ENCODE data around the gene SPRTN.

SPRTN gene

DNA sequence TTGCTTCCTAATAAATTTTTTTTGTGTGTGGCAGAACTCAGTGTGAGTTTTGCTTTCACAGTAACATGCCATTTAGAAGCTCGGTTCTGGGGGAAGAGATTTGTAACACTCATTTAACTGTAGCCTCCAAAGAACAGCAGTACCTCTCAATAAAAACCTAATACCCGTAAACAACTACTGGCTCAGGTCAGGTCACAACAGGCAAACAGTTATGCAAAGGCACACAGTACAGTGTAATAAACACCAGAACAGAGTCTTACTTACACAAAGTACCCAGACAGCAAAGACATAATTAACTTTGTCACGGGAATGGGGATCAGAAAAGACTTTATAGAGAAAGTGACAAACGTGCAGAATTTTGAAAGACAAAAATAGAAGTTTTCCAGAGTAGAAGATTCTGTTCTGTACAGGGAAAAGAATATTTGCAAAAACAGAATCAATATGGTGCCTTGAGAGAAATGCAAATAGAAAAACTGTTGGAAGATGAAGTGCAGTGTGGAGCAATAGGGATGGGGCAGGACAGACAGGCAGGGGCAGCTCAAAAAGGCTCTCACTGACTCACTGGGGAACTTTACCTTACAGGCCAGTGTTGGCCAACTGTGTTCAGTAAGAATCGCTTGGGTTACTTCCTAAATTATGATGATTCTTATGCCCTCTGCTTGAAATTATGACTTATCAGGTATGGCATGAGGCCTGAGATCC, 45.2 kb downstream of the SPRTN start:
- no peak for DNase-seq

DNA sequence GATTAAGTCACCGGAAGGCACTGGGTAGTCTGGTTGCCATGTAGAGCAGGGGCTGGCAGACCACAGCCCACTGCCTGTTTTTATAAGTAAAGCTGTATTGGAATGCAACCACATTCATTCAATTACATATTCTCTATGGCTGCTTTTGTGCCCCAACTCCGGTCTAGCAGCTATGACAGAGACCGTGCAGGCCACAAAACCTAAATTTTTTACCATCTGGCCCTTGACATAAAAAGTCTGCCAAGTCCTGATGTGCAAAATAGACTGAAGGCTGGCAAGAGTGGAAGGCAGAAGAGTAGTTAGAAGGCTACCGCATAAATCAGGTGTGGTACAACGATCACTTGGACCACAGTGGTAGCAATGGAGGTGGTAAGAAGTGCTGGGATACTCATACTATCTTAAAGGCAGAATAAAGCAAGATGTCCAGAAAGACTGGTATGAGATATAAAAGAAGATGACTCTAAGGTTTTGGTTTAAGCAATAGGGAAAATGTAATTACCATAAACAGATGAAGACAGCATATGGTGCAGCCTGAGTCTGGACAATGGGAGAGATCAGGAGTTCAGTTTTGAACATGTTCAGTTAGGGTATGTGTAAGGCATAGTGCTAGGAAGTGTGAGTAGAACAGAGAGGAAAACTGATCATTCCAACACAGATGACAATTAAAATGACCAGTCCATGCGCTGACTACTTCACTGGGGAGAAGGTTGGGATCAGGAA, 46.8 kb downstream of the SPRTN start:
- DNase-seq, result no peak

DNA sequence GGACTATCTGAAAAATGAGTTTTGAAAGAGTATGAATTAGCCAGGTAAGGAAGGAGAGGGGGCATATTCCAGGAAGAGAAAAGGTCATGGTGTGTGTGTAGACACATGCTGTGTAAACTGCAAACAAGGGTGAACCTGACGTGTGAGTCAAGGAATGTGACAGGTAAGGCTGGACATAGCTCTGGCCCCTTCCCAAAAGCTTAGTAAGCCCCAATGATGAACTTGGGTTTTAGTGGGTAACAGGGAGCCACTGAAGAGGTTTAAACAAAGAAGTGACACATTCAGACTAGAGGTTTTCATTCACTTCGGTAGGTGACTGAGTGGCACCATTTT, 47.3 kb downstream of the SPRTN start:
- DNase-seq, result no peak

DNA sequence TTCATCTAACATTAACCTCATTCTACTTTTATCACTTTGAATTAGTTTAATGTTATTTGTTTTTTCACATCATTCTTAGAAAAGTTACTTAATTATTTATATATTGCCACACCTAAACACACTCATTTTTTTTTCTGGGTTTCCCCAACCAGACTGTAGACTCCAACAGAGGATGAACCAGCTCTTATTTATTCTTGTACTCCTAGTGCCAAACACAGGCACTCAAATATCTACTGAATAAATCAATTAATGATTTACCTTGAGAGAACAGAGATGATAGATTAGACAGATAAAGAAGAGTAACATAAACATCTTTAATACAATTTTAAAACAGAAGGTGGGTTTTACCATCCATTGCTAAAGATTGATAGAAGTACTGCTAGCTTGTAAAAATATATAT, 48.4 kb downstream of the SPRTN start:
- DNase-seq, result no peak

DNA sequence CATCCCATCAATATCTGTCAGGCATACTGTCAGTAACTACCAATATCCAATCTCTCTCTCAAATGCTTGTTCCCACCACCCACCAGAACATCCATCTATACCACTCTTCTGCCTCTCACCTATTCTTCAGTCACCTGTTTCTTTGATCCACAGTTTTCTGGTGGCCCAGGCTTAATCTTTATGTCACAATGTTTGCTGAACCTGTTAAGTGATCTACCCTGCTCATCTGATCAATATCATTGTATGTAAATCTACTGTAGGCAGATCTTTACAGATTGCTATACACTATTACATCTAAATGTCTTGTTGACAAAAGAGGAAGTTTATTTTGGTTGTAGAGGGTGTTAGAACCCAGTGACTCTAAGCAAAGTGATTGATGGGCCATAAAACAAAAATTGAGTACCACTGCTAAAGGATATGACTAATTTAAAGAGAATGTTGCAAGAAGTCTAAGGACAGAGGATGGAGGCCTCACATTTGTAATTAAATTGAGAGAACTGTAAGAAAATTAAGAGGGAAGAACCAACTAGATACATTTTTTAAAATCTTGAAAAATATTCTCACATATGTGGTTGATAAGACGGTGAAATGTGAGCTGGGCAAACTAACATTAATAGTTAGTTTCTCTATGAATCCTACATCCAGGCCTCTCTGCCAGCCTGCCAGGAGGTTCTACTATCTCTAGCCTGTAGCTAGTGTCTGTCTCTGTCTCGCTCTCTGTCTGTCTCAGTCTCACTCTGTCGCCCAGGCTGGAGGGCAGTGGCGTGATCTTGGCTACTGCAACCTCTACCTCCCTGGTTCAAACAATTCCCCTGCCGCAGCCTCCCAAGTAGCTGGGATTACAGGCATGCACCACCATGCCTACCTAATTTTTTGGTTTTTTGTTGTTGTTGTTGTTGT, 49.9 kb downstream of the SPRTN start:
- no peak for DNase-seq

DNA sequence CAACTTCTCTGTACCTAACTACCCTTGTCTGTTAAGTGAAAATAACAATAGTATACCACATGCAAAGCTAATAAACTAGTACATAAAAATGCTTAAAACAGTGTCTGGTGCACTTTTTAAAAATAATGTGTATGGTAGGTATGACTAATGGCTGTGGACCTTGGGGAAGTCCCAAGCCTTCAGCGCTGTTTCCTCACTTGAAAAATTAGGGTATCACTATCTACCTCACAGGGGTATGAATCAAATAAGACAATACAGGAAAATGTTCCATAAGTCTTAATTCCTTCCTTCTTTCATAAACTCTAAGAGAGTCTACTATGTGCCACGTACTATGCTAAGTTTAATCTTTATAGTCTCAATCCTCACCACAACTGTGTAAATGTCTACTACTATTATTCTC, 52.0 kb downstream of the SPRTN start:
- peak; percentile 17 for DNase-seq

DNA sequence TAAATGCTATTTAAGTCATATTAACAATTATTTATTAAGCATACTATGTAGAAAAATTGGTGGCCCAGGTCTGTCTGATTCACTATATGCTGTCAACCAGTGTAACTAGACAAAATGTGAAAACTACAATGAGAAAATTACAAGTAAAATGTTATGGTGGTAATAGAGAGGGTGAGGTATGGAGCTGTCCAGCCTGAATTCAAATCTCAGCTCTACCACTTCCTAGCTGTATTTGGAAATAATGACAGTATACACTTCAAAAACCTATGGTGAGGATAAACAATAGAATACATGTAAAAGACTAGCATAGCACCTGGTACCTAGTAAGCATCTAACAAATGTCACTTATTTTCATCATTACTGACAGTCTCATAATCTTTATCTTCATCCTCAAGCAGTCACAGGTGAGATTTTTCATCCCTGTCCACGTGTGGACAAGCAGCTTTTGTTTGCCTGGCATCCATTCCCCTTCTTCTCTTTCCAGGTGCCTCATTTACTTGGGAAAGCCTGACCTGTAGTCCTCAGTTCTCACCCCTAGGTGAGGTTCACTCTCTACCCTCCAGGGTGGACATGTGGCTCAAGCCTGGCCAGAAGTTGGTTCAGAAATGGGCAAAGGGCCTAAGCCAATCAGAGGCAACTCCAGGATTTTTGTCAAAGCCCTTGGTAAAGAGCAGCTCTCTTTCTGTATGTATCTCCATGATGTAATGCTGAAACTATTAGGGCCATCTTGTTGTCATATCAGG, 54.5 kb downstream of the SPRTN start:
- DNase-seq, result no peak

DNA sequence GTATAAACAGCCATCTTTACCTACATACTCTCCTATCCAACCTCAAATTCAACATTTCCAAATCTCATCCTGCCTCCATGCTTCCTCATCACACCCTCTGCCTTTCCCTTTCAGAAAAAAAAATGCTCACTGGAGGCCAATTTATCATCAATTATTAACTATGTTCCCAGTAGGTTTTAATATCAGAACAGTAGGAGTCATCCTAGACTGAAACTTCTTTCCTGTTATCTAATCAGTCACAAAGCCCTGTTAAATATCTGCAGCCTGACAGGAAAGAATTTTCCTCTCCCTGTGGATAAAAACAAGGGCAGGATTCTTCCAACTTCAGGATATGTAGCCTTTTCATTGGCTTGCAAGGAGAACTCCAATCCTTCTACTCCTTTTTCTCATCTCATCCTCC, 55.6 kb downstream of the SPRTN start:
- no peak for DNase-seq

DNA sequence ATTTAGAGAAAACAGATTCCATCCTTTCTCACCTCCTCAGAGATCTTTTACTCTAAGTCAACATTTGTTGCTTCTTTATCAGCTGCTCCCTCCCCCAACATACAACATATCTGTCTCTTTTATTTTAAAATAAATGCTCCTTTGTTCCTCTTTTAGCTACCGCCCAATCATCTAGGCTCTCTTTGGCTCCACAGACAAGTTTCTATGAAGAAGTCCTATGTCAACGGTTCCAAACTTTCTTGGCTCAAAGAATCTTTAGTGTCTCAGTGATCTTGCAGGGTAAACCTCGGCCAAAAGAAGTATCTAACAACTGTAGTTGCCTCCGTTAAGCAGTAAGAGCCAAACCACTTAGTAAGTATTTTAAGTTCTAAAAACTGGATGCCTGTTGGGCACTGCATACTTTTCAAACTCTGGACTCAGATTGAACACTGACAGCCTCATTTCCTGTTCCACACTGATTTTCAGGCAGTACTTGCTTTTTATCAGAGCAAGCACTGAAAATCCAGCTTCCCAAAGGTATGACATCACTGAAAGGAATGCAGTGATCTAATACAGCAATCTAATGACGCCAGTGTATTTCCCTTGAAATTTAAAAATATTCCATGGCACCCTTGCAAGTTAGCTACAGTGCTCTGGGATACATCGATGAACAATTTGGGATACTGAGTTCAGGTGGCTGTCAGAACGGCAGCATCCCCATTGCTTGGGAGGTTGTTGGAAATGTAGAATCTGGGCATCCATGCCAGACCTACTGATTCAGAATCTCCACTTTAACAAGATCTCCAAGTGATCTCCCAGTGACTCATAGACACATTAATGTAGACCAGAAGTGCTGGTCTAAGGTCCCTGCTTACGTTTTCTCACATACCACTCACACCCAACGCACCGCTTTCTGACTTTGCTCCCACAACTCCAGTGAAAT, 57.2 kb downstream of the SPRTN start:
- no peak for DNase-seq

DNA sequence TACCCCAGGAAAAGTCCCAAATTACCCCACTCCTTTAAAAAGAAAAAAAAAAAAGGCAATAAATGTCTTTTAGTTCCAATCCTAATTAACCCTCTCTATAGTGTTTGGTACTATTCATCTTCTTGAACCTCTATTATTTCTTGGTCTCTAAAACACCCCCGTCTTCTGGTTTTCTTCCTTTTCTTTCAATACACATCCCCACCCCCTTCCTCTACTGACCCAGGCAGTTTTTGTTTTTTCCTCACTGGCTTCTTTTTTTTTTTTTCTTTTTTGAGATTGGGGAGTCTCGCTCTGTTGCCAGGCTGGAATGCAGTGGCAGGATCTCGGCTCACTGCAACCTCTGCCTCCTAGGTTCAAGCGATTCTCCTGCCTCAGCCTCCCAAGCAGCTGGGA, 57.9 kb downstream of the SPRTN start:
- no peak for DNase-seq

DNA sequence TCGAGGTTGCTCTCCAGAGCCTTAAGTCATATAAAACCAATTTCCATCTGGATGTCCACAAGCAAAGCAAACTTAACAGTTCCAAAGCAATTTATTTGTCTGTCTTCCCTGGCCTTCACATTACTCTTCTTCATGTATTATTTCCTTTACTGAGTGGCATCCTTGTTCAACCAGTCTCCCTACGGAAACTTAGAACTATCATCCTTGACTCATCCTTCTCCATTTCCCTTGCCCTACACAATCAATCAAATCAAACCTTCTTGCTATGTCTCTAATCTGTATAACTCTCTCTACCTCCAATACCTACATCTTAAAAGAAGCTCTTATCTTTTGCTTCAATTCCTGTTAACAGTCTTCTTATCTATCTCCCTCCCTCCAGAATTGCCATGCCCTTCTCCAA, 58.5 kb downstream of the SPRTN start:
- DNase-seq, result no peak

DNA sequence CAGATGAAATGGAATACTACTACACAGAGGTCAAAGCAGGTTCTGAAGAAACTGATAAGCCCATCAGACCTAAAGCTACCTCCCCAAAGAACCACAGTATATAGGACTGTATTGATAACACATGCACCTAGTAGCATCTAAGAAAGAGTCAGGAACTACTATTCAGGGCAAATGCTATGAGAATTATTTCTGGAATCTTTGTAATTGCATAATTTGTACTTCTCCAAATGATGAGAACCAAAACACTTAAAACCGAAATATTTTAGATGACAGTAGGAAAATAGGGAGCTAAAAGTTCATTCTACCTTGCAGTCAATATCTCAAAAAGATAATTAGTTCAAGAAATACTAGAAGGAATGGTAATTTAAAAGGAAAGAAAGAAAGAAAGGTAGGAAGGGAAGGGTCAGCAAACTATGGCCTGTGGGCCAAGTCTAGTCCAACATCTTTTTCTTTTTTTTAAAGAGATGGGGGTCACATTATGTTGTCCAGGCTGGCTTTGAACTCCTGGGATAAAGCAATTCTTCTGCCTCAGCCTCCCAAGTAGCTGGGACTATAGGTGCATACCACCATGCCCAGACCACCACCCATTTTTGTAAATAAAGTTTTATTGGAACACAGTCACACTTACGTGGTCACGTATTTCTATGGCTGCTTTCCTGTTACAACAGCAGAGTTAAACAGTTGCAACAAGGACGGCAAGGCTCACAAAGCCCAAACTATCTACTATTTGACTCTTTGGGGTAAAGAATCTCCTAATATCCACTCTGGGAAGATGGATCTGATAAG, 60.0 kb downstream of the SPRTN start:
- DNase-seq, result no peak

DNA sequence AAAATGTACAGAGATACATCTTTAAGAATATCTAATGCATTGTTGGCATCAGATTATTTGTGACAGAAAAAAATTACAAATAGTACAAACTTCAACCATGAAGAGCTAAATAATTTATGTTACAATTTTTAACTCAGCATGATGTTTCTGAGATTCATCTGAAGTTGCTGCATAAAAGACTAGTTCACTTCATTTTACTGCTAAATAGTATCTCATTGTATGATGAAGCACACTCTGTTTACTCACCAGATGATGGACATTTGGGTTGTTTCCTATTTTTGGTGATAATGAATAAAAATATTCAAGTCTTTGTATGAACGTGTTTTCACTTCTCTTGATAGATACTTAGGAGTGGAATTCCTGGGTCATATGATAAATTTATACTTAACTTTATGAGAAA, 63.4 kb downstream of the SPRTN start:
- DNase-seq, result no peak

DNA sequence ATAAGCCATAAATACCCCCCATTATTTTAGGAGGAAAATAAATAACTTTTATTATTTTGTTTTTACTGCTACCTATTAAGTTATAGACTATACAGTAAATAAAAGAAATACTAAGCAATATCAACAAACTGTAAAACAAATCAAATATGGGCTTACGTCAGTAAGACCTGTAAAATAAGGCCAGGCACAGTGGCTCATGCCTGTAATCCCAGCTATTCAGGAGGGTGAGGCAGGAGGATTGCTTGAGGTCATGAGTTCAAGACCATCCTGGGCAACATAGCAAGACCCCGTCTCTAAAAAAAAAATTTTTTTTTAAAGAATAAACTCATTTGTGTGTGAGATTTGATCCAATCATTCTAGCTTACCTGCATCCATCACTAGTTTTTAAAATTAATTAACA, 66.2 kb downstream of the SPRTN start:
- no peak for DNase-seq
